ENCODE measurements around the gene PRKG1. TPM values are rescaled to one million over a fixed set of nuclear protein-coding genes. Genes with fewer than 3 reads are reported as not detected.

The PRKG1 gene
- total RNA-seq, 1 experiment from 2014 or later, result 7.4 TPM

DNA sequence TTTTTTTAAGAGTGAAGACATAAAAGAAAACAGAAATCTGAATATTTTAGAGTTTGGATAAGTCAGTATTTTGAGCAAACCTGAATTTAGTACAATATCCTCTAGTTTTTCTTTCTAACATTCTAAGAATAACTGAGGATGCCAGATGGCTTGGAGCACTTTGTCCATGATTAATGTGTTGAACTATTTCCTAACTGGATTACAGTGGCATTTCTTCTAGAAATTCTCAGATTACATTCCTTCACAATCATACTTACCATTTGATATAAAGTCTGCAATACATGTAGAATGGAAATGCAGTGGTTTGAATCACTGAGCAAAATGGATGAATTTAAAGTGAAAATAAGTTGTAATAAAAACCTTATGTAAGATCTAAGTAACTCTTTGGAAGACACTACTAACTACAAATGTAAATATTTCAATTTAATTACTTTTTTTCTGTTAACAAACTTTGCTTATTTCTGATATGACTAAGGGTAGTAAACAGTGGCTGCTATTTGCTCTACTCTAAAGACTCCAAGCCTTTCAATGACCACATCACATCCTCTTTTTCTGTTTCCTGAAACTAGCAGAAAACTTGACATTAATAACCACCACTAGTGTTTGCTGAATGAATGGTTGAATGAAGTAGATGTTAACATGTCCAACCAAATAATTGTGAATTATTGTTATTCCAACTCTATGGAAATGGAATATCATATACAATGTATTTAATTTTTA, 102.8 kb downstream of the PRKG1 start:
- H3K9me3 ChIP-seq (ENCODE audit: low read length), result no peaks in the 10 kb centered on the region
- H2AFZ ChIP-seq (ENCODE audit: low read length), result no peak overlapping the region
- H3K4me2 ChIP-seq (ENCODE audit: low read length), result peak overlapping the region; percentile 10
- H3K9me2 ChIP-seq (replicated peaks; ENCODE audit: low read length), result no peaks in the 10 kb centered on the region
- BruUV-seq (replicated peaks), result TSS peak; percentile 62
- H3K27ac ChIP-seq (ENCODE audit: low read length), result peak overlapping the region; percentile 9
- H3K79me2 ChIP-seq (ENCODE audit: low read length), result no peaks in the 10 kb centered on the region
- TF ChIP-seq EZH2 (IDR thresholded peaks at IDR 0.05; ENCODE audit: low read length, unreplicated experiment) (no peak), EZH2phosphoT487 (IDR thresholded peaks at IDR 0.05; ENCODE audit: borderline replicate concordance, low read length) (no peak)
- TF ChIP-seq, protein P1, sequence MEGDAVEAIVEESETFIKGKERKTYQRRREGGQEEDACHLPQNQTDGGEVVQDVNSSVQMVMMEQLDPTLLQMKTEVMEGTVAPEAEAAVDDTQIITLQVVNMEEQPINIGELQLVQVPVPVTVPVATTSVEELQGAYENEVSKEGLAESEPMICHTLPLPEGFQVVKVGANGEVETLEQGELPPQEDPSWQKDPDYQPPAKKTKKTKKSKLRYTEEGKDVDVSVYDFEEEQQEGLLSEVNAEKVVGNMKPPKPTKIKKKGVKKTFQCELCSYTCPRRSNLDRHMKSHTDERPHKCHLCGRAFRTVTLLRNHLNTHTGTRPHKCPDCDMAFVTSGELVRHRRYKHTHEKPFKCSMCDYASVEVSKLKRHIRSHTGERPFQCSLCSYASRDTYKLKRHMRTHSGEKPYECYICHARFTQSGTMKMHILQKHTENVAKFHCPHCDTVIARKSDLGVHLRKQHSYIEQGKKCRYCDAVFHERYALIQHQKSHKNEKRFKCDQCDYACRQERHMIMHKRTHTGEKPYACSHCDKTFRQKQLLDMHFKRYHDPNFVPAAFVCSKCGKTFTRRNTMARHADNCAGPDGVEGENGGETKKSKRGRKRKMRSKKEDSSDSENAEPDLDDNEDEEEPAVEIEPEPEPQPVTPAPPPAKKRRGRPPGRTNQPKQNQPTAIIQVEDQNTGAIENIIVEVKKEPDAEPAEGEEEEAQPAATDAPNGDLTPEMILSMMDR (conservative IDR thresholded peaks at IDR 0.05; ENCODE audit: low read depth, low read length), result no peak
- H3F3A ChIP-seq (ENCODE audit: low read length, unreplicated experiment), result no peaks in the 10 kb centered on the region
- H3K27me3 ChIP-seq (ENCODE audit: low read length), result no peaks in the 10 kb centered on the region
- H3K9ac ChIP-seq (ENCODE audit: low read length), result no peak overlapping the region
- ATAC-seq (peak; percentile 95), DNase-seq (peak; percentile 72)
- no peak overlapping the region for H3K4me3 ChIP-seq (ENCODE audit: low read length)
- peaks cover 14% of the 10 kb centered on the region for H3K4me1 ChIP-seq (ENCODE audit: insufficient read depth, low read length)
- H3K36me3 ChIP-seq (ENCODE audit: low read depth, low read length), result no peaks in the 10 kb centered on the region
- CTCF ChIA-PET, result no interaction called here
- intact Hi-C loops (cut with micrococcal nuclease), result loop anchor here (1.0 to 2.0 kb wide), 7 partner anchors 19 to 214 kb away; partner anchors contain the start of gene PRKG1
- POLR2A ChIA-PET (ENCODE audit: unreplicated experiment), result no interaction called here
- H4K20me1 ChIP-seq (ENCODE audit: low read length), result no peaks in the 10 kb centered on the region

- BruUV-seq (replicated peaks), result no TSS peak
- no peaks in the 10 kb centered on the region for H3K9me2 ChIP-seq (replicated peaks; ENCODE audit: low read length)
- H2AFZ ChIP-seq (ENCODE audit: low read length), result no peak overlapping the region
- no peak overlapping the region for H3K27ac ChIP-seq (ENCODE audit: low read length)
- ATAC-seq (peak; percentile 21), DNase-seq (no peak)
- H4K20me1 ChIP-seq (ENCODE audit: low read length), result no peaks in the 10 kb centered on the region
- ChIA-PET POLR2A (ENCODE audit: unreplicated experiment) (no interaction called here), CTCF (interaction anchor here (0.5 kb wide), 1 partner anchor 541 kb away, joined by 3 read pairs; no protein-coding TSS in a partner anchor)
- no peaks in the 10 kb centered on the region for H3K9me3 ChIP-seq (ENCODE audit: low read length)
- no peaks in the 10 kb centered on the region for H3F3A ChIP-seq (ENCODE audit: low read length, unreplicated experiment)
- no peak overlapping the region for H3K4me2 ChIP-seq (ENCODE audit: low read length)
- intact Hi-C loops (cut with micrococcal nuclease), result no loop called here
- TF ChIP-seq, protein P1 (conservative IDR thresholded peaks at IDR 0.05; ENCODE audit: low read depth, low read length), result no peak
- TF ChIP-seq EZH2phosphoT487 (IDR thresholded peaks at IDR 0.05; ENCODE audit: borderline replicate concordance, low read length) (no peak), EZH2 (IDR thresholded peaks at IDR 0.05; ENCODE audit: low read length, unreplicated experiment) (no peak)
- peaks cover 10% of the 10 kb centered on the region for H3K4me1 ChIP-seq (ENCODE audit: insufficient read depth, low read length)
- no peaks in the 10 kb centered on the region for H3K79me2 ChIP-seq (ENCODE audit: low read length)
- H3K9ac ChIP-seq (ENCODE audit: low read length), result no peak overlapping the region
- no peaks in the 10 kb centered on the region for H3K27me3 ChIP-seq (ENCODE audit: low read length)
- no peaks in the 10 kb centered on the region for H3K36me3 ChIP-seq (ENCODE audit: low read depth, low read length)
- H3K4me3 ChIP-seq (ENCODE audit: low read length), result no peak overlapping the region
These were observed 104.3 kb downstream of the PRKG1 start for GRCh38 chr10:51178634-51179033.

DNA sequence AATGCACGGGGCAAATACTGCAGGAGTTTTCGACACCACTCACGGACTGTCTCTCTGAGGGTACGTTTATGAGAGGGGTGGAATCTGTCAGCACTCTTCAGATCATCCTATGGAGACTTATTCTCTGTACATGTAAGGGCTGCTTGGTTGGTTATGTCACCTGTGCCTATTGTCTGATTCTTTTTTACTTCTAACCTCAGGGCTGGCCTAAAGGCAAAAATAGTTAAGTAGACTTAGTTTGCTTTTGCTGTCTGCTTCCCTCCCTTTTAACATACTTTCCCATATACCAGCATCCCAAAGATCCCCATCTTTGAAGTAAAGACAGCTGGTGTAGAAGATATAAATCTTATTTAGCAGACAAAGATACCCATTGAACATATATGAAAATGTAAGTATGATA, 105.9 kb downstream of the PRKG1 start:
- Histone ChIP-seq H3K79me2 (ENCODE audit: low read length) (no peaks in the 10 kb centered on the region), H3K4me1 (ENCODE audit: insufficient read depth, low read length) (peaks cover 10% of the 10 kb centered on the region), H3K9me3 (ENCODE audit: low read length) (no peaks in the 10 kb centered on the region), H3K4me3 (ENCODE audit: low read length) (no peak overlapping the region), H3K27ac (ENCODE audit: low read length) (no peak overlapping the region), H2AFZ (ENCODE audit: low read length) (no peak overlapping the region), H4K20me1 (ENCODE audit: low read length) (no peaks in the 10 kb centered on the region), H3K27me3 (ENCODE audit: low read length) (no peaks in the 10 kb centered on the region), H3K36me3 (ENCODE audit: low read depth, low read length) (no peaks in the 10 kb centered on the region), H3K9me2 (replicated peaks; ENCODE audit: low read length) (no peaks in the 10 kb centered on the region), H3F3A (ENCODE audit: low read length, unreplicated experiment) (no peaks in the 10 kb centered on the region), H3K4me2 (ENCODE audit: low read length) (no peak overlapping the region), H3K9ac (ENCODE audit: low read length) (no peak overlapping the region)
- DNase-seq (no peak), ATAC-seq (no peak)
- ChIA-PET POLR2A (ENCODE audit: unreplicated experiment) (interaction anchor here (0.6 kb wide), 1 partner anchor 244 kb away, joined by 4 read pairs; no protein-coding TSS in a partner anchor), CTCF (no interaction called here)
- no TSS peak for BruUV-seq (replicated peaks)
- no peak for TF ChIP-seq EZH2phosphoT487 (IDR thresholded peaks at IDR 0.05; ENCODE audit: borderline replicate concordance, low read length)
- no peak for TF ChIP-seq EZH2 (IDR thresholded peaks at IDR 0.05; ENCODE audit: low read length, unreplicated experiment)
- TF ChIP-seq, protein P1 (conservative IDR thresholded peaks at IDR 0.05; ENCODE audit: low read depth, low read length), result no peak
- intact Hi-C loops (cut with micrococcal nuclease), result no loop called here
